HG03097 (cell line): ENCODE data around the gene IL9R.
"Not testable (repeated sequence)": the region's sequence is repeated elsewhere in the genome, so short reads cannot be mapped to it uniquely, and the experiment has no call there.

ENCODE experiments used
- ATAC-seq: cut with Tn5 transposase; IDR thresholded peaks from one replicate; pipeline ENCODE4 v1.9.1; 2021; ENCODE audit not compliant: unreplicated experiment, low FRiP score

The IL9R gene

GRCh38 chrX:156028653-156029237 lies 31.2 kb downstream of the IL9R start:
- not testable (repeated sequence) for ATAC-seq

- ATAC-seq, result not testable (repeated sequence)
These were observed 31.8 kb downstream of the IL9R start for GRCh38 chrX:156029296-156029695.

- ATAC-seq, result not testable (repeated sequence)
These were observed 32.4 kb downstream of the IL9R start for GRCh38 chrX:156029707-156030442.

GRCh38 chrX:156030474-156030873 lies 33.0 kb downstream of the IL9R start:
- not testable (repeated sequence) for ATAC-seq
